Measurements from ENCODE around the gene IMPDH1. TPM values are rescaled to one million over a fixed set of nuclear protein-coding genes. Genes with fewer than 3 reads are reported as not detected.

Gene IMPDH1
- total RNA-seq, 1 experiment from 2014 or later: 30.5 TPM

DNA sequence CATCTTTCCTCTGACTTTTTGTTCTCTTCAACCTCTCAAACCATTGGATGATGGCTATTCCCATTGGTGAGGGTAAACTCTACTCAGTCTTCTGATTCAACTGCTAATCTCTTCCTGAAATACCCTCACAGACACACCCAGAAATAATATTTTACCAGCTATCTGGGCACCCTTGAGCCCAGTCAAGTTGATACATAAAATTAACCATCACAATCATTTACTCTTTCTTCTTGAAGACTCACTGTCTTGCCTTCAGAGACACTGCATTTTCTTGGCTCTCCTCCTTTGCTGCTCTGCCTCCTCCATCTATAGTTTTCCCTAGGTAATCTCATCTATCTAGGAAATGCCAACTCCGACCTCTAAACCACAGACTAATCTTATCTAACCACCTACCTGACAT, 35.7 kb downstream of the IMPDH1 start:
- no peaks in the 10 kb centered on the region for H3K4me1 ChIP-seq (ENCODE audit: low read length)

DNA sequence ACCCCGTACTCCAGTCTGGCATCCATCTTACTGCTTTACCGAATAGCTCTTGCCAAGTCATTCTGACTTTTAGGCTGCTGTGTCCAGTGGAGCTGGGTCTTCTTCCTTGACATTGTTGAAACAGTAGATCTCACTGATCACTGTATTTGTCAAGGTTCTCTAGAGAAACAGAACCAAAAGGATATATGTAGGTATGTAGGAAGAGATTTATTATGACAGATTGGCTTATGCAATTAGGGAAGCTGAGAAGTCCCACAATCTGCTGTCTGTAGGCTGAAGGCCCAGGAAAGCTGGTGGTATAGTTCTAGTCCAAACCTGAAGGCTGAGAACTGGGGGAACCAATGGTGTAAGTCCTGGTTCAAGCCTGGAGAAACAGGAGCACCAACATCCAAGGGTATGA, 36.2 kb downstream of the IMPDH1 start:
- Histone ChIP-seq H2AFZ (ENCODE audit: low read length) (no peak overlapping the region), H3K9ac (ENCODE audit: low read length) (no peak overlapping the region), H4K20me1 (ENCODE audit: insufficient read depth, low read depth, low read length) (no peaks in the 10 kb centered on the region), H3K9me3 (ENCODE audit: low read length) (no peaks in the 10 kb centered on the region), H3K9me2 (replicated peaks; ENCODE audit: insufficient read depth, low read length) (no peaks in the 10 kb centered on the region), H3K4me3 (ENCODE audit: low read length) (no peak overlapping the region), H3K27ac (ENCODE audit: low read length) (no peak overlapping the region), H3K27me3 (ENCODE audit: low read length) (no peaks in the 10 kb centered on the region), H3K36me3 (ENCODE audit: insufficient read depth, low read length) (no peaks in the 10 kb centered on the region), H3K79me2 (ENCODE audit: low read length) (no peaks in the 10 kb centered on the region), H3K4me1 (ENCODE audit: low read length) (no peaks in the 10 kb centered on the region), H3K4me2 (ENCODE audit: low read depth, low read length, poor library complexity, severe bottlenecking) (no peak overlapping the region)
- DNase-seq: no peak

More for the DNA sequence above, 35.7 kb downstream of the IMPDH1 start:
- Histone ChIP-seq H3K36me3 (ENCODE audit: insufficient read depth, low read length) (no peaks in the 10 kb centered on the region), H3K9ac (ENCODE audit: low read length) (no peak overlapping the region), H3K9me3 (ENCODE audit: low read length) (no peaks in the 10 kb centered on the region), H3K27me3 (ENCODE audit: low read length) (no peaks in the 10 kb centered on the region), H3K79me2 (ENCODE audit: low read length) (no peaks in the 10 kb centered on the region), H3K4me3 (ENCODE audit: low read length) (no peak overlapping the region), H4K20me1 (ENCODE audit: insufficient read depth, low read depth, low read length) (no peaks in the 10 kb centered on the region), H3K27ac (ENCODE audit: low read length) (no peak overlapping the region), H3K9me2 (replicated peaks; ENCODE audit: insufficient read depth, low read length) (no peaks in the 10 kb centered on the region), H2AFZ (ENCODE audit: low read length) (no peak overlapping the region), H3K4me2 (ENCODE audit: low read depth, low read length, poor library complexity, severe bottlenecking) (no peak overlapping the region)
- no peak for DNase-seq

DNA sequence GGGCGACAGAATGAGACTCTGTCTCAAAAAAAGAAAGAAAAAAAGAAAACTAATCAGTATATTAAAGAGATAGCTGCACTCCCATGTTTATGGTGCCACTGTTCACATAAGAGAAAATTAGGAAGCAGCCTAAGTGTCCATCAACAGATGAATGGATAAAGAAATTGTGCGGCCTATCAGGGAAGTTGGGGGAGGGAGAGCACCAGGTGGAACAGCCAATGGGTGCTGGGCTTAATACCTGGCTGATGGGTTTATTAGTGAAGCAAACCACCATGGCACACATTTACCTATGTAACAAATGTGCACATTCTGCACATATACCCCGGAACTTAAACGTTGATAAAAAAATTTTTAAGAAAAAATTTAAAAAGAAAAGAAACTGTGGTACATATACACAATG, 39.3 kb downstream of the IMPDH1 start:
- Histone ChIP-seq H3K9ac (ENCODE audit: low read length) (no peak overlapping the region), H3K27ac (ENCODE audit: low read length) (no peak overlapping the region), H3K4me3 (ENCODE audit: low read length) (no peak overlapping the region), H3K9me3 (ENCODE audit: low read length) (no peaks in the 10 kb centered on the region), H2AFZ (ENCODE audit: low read length) (no peak overlapping the region), H3K4me1 (ENCODE audit: low read length) (no peaks in the 10 kb centered on the region), H3K79me2 (ENCODE audit: low read length) (no peaks in the 10 kb centered on the region), H3K36me3 (ENCODE audit: insufficient read depth, low read length) (no peaks in the 10 kb centered on the region), H3K4me2 (ENCODE audit: low read depth, low read length, poor library complexity, severe bottlenecking) (no peak overlapping the region), H3K27me3 (ENCODE audit: low read length) (no peaks in the 10 kb centered on the region), H3K9me2 (replicated peaks; ENCODE audit: insufficient read depth, low read length) (no peaks in the 10 kb centered on the region), H4K20me1 (ENCODE audit: insufficient read depth, low read depth, low read length) (no peaks in the 10 kb centered on the region)
- no peak for DNase-seq

DNA sequence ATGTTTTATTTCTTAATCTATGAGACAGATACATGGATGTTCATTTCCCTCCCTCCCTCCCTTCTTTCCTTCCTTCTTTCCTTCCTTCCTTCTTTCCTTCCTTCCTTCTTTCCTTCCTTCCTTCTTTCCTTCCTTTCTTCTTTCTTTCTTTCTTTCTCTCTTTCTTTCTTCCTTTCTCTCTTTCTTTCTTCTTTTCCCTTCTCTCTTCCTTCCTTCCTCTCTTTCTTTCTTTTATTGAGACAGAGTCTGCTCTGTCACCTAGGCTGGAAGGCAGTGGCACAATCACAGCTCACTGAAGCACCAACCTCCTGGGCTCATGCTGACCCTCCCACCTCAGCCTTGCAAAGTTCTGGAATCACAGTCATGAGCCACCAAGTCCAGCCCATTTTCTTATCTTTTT, 42.8 kb downstream of the IMPDH1 start:
- no peak overlapping the region for H3K9ac ChIP-seq (ENCODE audit: low read length)
- no peak overlapping the region for H3K4me3 ChIP-seq (ENCODE audit: low read length)
- H3K36me3 ChIP-seq (ENCODE audit: insufficient read depth, low read length): no peaks in the 10 kb centered on the region
- no peaks in the 10 kb centered on the region for H3K79me2 ChIP-seq (ENCODE audit: low read length)
- H3K27ac ChIP-seq (ENCODE audit: low read length): no peak overlapping the region
- H3K9me2 ChIP-seq (replicated peaks; ENCODE audit: insufficient read depth, low read length): no peaks in the 10 kb centered on the region
- no peak overlapping the region for H3K4me2 ChIP-seq (ENCODE audit: low read depth, low read length, poor library complexity, severe bottlenecking)
- no peak overlapping the region for H2AFZ ChIP-seq (ENCODE audit: low read length)
- no peaks in the 10 kb centered on the region for H3K27me3 ChIP-seq (ENCODE audit: low read length)
- DNase-seq: no peak
- H3K4me1 ChIP-seq (ENCODE audit: low read length): no peaks in the 10 kb centered on the region
- H3K9me3 ChIP-seq (ENCODE audit: low read length): no peaks in the 10 kb centered on the region
- H4K20me1 ChIP-seq (ENCODE audit: insufficient read depth, low read depth, low read length): no peaks in the 10 kb centered on the region

DNA sequence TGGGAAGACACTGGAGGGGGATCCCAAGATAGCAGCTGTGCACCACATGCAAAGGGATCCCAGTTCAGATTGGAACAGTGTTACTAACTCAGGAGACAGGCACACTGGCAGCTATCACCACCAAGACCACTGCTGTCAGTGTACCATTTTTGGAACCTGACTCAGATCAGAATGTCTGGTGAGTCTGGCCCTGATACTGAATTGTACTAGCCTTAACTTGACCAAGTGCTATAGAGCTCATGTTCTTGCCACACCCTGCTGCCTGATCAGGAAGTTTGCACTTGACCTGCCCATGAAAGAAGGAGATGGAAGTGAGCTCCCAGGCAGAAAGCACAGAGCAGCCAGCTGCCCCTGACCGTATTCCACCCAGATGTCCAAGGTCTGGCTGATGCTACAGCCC, 43.5 kb downstream of the IMPDH1 start:
- Histone ChIP-seq H3K9me2 (replicated peaks; ENCODE audit: insufficient read depth, low read length) (no peaks in the 10 kb centered on the region), H3K4me3 (ENCODE audit: low read length) (no peak overlapping the region), H3K27me3 (ENCODE audit: low read length) (no peaks in the 10 kb centered on the region), H3K36me3 (ENCODE audit: insufficient read depth, low read length) (no peaks in the 10 kb centered on the region), H3K9ac (ENCODE audit: low read length) (no peak overlapping the region), H3K27ac (ENCODE audit: low read length) (no peak overlapping the region), H3K9me3 (ENCODE audit: low read length) (no peaks in the 10 kb centered on the region), H4K20me1 (ENCODE audit: insufficient read depth, low read depth, low read length) (no peaks in the 10 kb centered on the region), H3K4me1 (ENCODE audit: low read length) (no peaks in the 10 kb centered on the region), H3K79me2 (ENCODE audit: low read length) (no peaks in the 10 kb centered on the region), H2AFZ (ENCODE audit: low read length) (no peak overlapping the region), H3K4me2 (ENCODE audit: low read depth, low read length, poor library complexity, severe bottlenecking) (no peak overlapping the region)
- no peak for DNase-seq

DNA sequence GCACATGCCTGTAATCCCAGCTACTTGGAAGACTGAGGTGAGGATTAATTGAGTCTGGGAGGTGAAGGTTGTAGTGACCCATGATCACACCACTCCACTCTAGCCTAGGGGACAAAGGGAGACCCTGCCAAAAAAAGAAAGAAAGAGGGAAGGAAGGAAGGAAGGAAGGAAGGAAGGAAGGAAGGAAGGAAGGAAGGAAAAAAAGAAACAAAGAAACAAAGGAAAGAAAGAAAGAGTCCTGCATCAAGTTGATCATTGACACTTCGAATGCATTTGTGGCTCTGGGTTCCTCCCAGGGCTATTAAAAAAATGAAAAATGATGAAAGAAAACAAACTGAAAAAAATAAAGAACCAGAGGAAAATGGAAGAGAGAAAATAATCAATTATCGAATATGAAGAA, 44.4 kb downstream of the IMPDH1 start:
- H3K9me3 ChIP-seq (ENCODE audit: low read length): no peaks in the 10 kb centered on the region
- H3K27me3 ChIP-seq (ENCODE audit: low read length): no peaks in the 10 kb centered on the region
- no peaks in the 10 kb centered on the region for H3K79me2 ChIP-seq (ENCODE audit: low read length)
- no peaks in the 10 kb centered on the region for H3K9me2 ChIP-seq (replicated peaks; ENCODE audit: insufficient read depth, low read length)
- no peak for DNase-seq
- H3K4me1 ChIP-seq (ENCODE audit: low read length): no peaks in the 10 kb centered on the region
- H3K4me2 ChIP-seq (ENCODE audit: low read depth, low read length, poor library complexity, severe bottlenecking): no peak overlapping the region
- no peak overlapping the region for H3K9ac ChIP-seq (ENCODE audit: low read length)
- no peak overlapping the region for H3K27ac ChIP-seq (ENCODE audit: low read length)
- no peaks in the 10 kb centered on the region for H4K20me1 ChIP-seq (ENCODE audit: insufficient read depth, low read depth, low read length)
- H2AFZ ChIP-seq (ENCODE audit: low read length): no peak overlapping the region
- H3K36me3 ChIP-seq (ENCODE audit: insufficient read depth, low read length): no peaks in the 10 kb centered on the region
- H3K4me3 ChIP-seq (ENCODE audit: low read length): no peak overlapping the region

DNA sequence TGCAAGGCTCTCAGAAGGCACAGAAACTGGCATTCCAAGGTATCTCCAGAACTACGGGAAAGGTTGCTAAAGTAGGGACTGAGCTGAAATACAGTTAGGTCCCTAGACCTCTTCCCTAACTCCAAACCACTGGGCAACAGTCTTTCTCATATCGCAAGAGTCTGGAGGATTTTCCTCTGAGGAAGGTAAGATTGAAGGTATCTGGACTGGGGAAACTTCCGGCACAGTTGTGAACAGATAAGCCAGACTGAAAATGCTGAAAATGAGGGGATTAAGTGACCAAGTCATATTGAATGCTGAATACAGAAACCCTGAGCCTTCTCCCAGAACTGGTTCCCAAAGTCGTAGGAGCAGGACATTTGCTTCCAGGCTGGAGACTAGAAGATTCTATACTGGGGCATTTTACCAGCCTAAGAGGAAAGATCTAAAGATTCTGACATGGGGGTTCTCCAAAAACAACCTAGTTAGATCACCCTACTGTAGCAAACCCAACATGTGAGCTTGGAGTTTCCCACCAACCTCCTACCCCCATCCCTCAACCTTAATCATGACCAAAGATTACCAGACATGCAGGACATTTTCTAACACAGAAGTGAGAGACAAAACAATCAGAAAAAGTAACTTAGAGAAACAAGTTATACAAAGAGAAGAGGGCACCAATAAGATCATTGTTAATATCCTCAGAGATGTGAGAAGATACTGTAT, 45.5 kb downstream of the IMPDH1 start:
- no peak overlapping the region for H2AFZ ChIP-seq (ENCODE audit: low read length)
- no peak for DNase-seq
- H3K27me3 ChIP-seq (ENCODE audit: low read length): no peaks in the 10 kb centered on the region
- H3K4me3 ChIP-seq (ENCODE audit: low read length): no peak overlapping the region
- H4K20me1 ChIP-seq (ENCODE audit: insufficient read depth, low read depth, low read length): no peaks in the 10 kb centered on the region
- H3K27ac ChIP-seq (ENCODE audit: low read length): no peak overlapping the region
- no peak overlapping the region for H3K4me2 ChIP-seq (ENCODE audit: low read depth, low read length, poor library complexity, severe bottlenecking)
- H3K9me2 ChIP-seq (replicated peaks; ENCODE audit: insufficient read depth, low read length): no peaks in the 10 kb centered on the region
- H3K9ac ChIP-seq (ENCODE audit: low read length): no peak overlapping the region
- no peaks in the 10 kb centered on the region for H3K4me1 ChIP-seq (ENCODE audit: low read length)
- H3K79me2 ChIP-seq (ENCODE audit: low read length): no peaks in the 10 kb centered on the region
- no peaks in the 10 kb centered on the region for H3K36me3 ChIP-seq (ENCODE audit: insufficient read depth, low read length)
- H3K9me3 ChIP-seq (ENCODE audit: low read length): no peaks in the 10 kb centered on the region

DNA sequence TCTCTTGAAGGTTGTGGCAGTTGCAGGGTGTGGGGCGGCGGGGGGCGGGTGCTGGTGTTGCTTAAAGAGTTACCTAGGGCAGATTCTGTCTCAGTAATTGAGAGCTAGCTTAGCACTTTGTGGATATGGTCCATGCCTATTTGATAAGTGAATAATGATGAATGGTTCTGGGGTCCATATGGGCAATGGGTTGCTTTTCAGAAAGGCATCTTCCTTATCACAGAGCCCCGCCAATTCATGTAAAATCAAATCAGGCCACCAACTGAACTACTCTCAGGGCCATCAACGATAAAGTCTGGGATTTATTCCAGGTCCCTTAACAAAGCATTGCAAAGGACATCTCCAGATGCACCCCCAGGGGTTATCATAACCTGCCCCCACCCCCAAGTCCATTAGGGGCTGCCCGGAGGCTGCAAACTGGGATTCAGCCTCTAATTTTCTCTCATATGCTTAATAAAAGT, 46.5 kb downstream of the IMPDH1 start:
- Histone ChIP-seq H3K4me3 (ENCODE audit: low read length) (no peak overlapping the region), H3K4me2 (ENCODE audit: low read depth, low read length, poor library complexity, severe bottlenecking) (no peak overlapping the region), H4K20me1 (ENCODE audit: insufficient read depth, low read depth, low read length) (no peaks in the 10 kb centered on the region), H3K9me3 (ENCODE audit: low read length) (no peaks in the 10 kb centered on the region), H3K36me3 (ENCODE audit: insufficient read depth, low read length) (no peaks in the 10 kb centered on the region), H3K9ac (ENCODE audit: low read length) (no peak overlapping the region), H3K4me1 (ENCODE audit: low read length) (no peaks in the 10 kb centered on the region), H3K79me2 (ENCODE audit: low read length) (no peaks in the 10 kb centered on the region), H3K27me3 (ENCODE audit: low read length) (no peaks in the 10 kb centered on the region), H2AFZ (ENCODE audit: low read length) (no peak overlapping the region), H3K9me2 (replicated peaks; ENCODE audit: insufficient read depth, low read length) (no peaks in the 10 kb centered on the region), H3K27ac (ENCODE audit: low read length) (no peak overlapping the region)
- DNase-seq: no peak

Data from Karpas-422 (cell line).